Upper lobe of left lung (tissue), 6 donors: ENCODE results near the gene TRIM42. TPM values are rescaled to one million over a fixed set of nuclear protein-coding genes. Genes with fewer than 3 reads are reported as not detected.

ENCODE experiments used
- ATAC-seq, 2 donors: fragments of 200-7000 bp; cut with Tn5 transposase; one replicate each; pipeline ENCODE4 v1.9.1; 2022; ENCODE audit warnings: mild to moderate bottlenecking in 2 of 2, moderate library complexity in 2 of 2; ENCODE audit not compliant: low FRiP score in 2 of 2
- DNase-seq, 2 donors: peaks; one replicate each; pipeline ENCODE4 v3.0.0-alpha.2; 2019 to 2020
- H3K27ac ChIP-seq, 4 donors: fragments of 200-600 bp; sonication (generic); one replicate each; pipeline ENCODE4 v1.5.1; 2016 to 2019
- H3K27me3 ChIP-seq, 4 donors: fragments of 200-600 bp; sonication (generic); one replicate each; pipeline ENCODE4 v1.5.1; 2017 to 2019
- H3K36me3 ChIP-seq, 4 donors: fragments of 200-600 bp; sonication (generic); one replicate each; pipeline ENCODE4 v1.5.1; 2016 to 2019
- H3K4me1 ChIP-seq, 4 donors: fragments of 200-600 bp; sonication (generic); one replicate each; pipeline ENCODE4 v1.5.1; 2018 to 2019
- H3K4me3 ChIP-seq, 4 donors: fragments of 200-600 bp; sonication (generic); one replicate each; pipeline ENCODE4 v1.5.1; 2017 to 2019; ENCODE audit warnings: mild to moderate bottlenecking in 2 of 4, moderate library complexity in 1 of 4
- H3K9me3 ChIP-seq, 4 donors: fragments of 200-600 bp; sonication (generic); one replicate each; pipeline ENCODE4 v1.5.1; 2018 to 2019
- EP300 ChIP-seq, 4 donors: sonication (generic); formaldehyde crosslinking; IDR thresholded peaks; one replicate each; pipeline ENCODE4 v1.5.1; 2017; ENCODE audit warnings: antibody characterized with exemption in 4 of 4, control low read depth in 2 of 4
- POLR2A ChIP-seq, 4 donors: fragments of 450-650 bp; IDR thresholded peaks; one replicate each; pipeline ENCODE4 v1.5.1; 2016 to 2017; ENCODE audit warnings: antibody characterized with exemption in 4 of 4, mild to moderate bottlenecking in 2 of 4
- POLR2AphosphoS5 ChIP-seq, 2 donors: sonication (generic); formaldehyde crosslinking; IDR thresholded peaks; one replicate each; pipeline ENCODE4 v1.5.1; 2017; ENCODE audit warnings: antibody characterized with exemption in 2 of 2
- WGBS, 2 donors: methylation state at CpG; one replicate each; pipeline ENCODE4 v1.1.5; 2017 to 2018; 5-methylcytosine and 5-hydroxymethylcytosine counted together
- total RNA-seq, 6 donors: library from RNA; depleted of rRNA in 4 of 6; stranded (reverse); fragments of >200 nt in 4 of 6; gene quantifications; one replicate each; pipeline versions ENCODE4 v1.1.0 to v1.2.1, GENCODE V29; 2016 to 2021
- TF ChIP-seq, protein P1 (sequence below), 6 experiments: fragments of 450-650 bp in 4 of 6; fragments of 200-600 bp in 2 of 6; sonication (generic) in 2 of 6; IDR thresholded peaks; one replicate each; pipeline ENCODE4 v1.5.1; 2016 to 2019; ENCODE audit warnings: antibody characterized with exemption in 6 of 6
- donor health status: DM: no; HTN: no; CAD: no; lungs with moderate emphysema.
- donor health status: DM: no; HTN: yes; CAD: no; lungs with severe emphysema.

The TRIM42 gene
- not detected for total RNA-seq

DNA sequence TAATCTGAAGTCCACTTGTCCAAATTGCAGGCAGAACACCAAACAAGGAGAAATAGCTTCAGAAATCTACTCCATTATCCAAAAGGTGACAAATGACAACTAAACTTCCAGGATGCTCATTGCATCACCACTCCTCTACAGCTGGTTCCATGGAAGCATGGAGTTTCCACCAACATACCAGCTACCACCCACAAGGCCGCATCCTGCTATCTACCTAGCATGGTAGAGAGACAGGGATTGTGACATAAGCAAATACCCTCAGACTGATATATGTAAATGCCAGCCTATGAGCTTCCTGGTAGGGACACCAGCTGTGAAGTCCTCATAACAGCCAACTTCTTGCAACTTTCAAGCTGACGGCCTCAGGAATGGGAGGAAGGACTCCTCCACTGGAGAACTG lies at the start of gene TRIM42:
Gene TRIM42, plus strand, starts transcription at position 301 of the 400 bp plus-strand sequence. CDS start 166 bp downstream, outside the sequence.
- TF ChIP-seq POLR2A (IDR thresholded peaks at IDR 0.05): no peak
- no peak for TF ChIP-seq EP300 (IDR thresholded peaks at IDR 0.05)
- no peak for TF ChIP-seq POLR2AphosphoS5 (IDR thresholded peaks at IDR 0.05)
- TF ChIP-seq, protein P1, sequence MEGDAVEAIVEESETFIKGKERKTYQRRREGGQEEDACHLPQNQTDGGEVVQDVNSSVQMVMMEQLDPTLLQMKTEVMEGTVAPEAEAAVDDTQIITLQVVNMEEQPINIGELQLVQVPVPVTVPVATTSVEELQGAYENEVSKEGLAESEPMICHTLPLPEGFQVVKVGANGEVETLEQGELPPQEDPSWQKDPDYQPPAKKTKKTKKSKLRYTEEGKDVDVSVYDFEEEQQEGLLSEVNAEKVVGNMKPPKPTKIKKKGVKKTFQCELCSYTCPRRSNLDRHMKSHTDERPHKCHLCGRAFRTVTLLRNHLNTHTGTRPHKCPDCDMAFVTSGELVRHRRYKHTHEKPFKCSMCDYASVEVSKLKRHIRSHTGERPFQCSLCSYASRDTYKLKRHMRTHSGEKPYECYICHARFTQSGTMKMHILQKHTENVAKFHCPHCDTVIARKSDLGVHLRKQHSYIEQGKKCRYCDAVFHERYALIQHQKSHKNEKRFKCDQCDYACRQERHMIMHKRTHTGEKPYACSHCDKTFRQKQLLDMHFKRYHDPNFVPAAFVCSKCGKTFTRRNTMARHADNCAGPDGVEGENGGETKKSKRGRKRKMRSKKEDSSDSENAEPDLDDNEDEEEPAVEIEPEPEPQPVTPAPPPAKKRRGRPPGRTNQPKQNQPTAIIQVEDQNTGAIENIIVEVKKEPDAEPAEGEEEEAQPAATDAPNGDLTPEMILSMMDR (IDR thresholded peaks at IDR 0.05): no peak
- no peaks in the 10 kb centered on the region for H3K27me3 ChIP-seq
- 83 to 90% methylated on average over 1 to 2 of the region's 2 CpGs for WGBS, 2 donors
- H3K27ac ChIP-seq: no peak within 1 kb of the TSS
- H3K9me3 ChIP-seq: peaks cover 0 to 6% (median 0%) of the 10 kb centered on the region in 4 donors
- DNase-seq (no peak), ATAC-seq (no peak)
- no peak within 1 kb of the TSS for H3K4me3 ChIP-seq
- no peaks in the 10 kb centered on the region for H3K4me1 ChIP-seq
- no peaks in the 10 kb centered on the region for H3K36me3 ChIP-seq

DNA sequence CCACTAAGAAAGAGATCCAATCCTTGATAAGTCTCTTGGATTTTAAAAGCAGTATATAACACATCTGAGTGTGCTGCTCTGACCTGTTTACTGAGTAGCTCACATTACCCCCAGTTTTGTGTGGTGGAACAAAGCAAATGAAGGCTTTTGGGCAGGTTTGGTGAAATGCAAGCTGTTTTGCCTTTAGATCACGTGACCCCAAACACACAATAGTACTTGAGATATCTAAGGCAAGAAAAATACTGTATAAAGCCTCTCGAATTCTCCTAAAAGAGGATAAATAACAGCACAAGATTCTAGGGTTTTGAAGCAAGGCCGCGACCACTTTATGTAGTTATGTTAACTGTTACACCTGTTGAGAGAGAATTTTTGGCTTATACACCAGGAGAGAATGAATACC lies 49.3 kb upstream of the TRIM42 start:
- H3K27me3 ChIP-seq: no peaks in the 10 kb centered on the region
- H3K27ac ChIP-seq: no peak overlapping the region
- no peak for DNase-seq
- no peaks in the 10 kb centered on the region for H3K36me3 ChIP-seq
- 30 to 34% methylated on average over 4 of the region's 4 CpGs for WGBS, 2 donors
- ATAC-seq: no peak
- TF ChIP-seq POLR2AphosphoS5 (IDR thresholded peaks at IDR 0.05): no peak
- no peak for TF ChIP-seq EP300 (IDR thresholded peaks at IDR 0.05)
- TF ChIP-seq, protein P1 (IDR thresholded peaks at IDR 0.05): no peak
- no peak for TF ChIP-seq POLR2A (IDR thresholded peaks at IDR 0.05)
- no peaks in the 10 kb centered on the region for H3K9me3 ChIP-seq
- H3K4me1 ChIP-seq: no peaks in the 10 kb centered on the region
- H3K4me3 ChIP-seq: no peak overlapping the region

DNA sequence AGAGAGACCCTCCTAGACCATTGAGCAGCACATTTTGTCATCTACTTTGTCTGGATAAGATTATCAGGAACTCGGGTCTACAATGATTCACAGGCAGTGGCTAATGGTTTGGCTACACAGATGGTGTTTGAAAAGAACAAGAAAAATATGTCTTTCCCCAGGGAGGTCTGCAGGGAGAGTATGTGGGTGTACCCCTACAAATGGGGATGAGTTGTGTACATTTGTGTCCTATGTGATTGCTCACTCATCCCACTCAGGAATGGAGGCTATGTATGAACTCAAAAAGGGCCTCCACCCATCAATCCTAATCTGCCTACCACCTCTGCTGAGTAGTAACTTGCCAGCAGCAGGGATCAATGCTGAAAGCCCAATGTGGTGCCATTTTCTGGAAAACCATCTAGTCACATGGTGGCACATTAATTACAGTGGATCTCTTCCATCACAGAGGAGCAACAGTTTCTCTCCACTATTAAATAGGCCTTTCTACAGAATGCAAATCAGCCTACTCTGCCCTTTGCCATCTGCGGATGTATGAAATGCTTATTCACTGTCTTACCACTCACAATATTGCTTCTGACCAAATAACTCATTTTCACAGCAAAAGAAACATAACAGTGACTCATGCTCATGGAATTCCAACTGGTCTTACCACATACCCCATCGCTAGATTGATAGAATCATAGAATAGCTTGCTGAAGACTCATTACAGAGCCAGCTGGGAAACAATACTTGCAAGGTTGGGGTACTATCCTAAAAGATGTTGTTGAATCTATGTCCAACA lies 48.3 kb upstream of the TRIM42 start:
- ATAC-seq: no peak
- TF ChIP-seq, protein P1 (IDR thresholded peaks at IDR 0.05): no peak
- TF ChIP-seq POLR2AphosphoS5 (IDR thresholded peaks at IDR 0.05) (no peak), EP300 (IDR thresholded peaks at IDR 0.05) (no peak), POLR2A (IDR thresholded peaks at IDR 0.05) (no peak)
- 61 to 73% methylated on average over 3 of the region's 3 CpGs for WGBS, 2 donors

DNA sequence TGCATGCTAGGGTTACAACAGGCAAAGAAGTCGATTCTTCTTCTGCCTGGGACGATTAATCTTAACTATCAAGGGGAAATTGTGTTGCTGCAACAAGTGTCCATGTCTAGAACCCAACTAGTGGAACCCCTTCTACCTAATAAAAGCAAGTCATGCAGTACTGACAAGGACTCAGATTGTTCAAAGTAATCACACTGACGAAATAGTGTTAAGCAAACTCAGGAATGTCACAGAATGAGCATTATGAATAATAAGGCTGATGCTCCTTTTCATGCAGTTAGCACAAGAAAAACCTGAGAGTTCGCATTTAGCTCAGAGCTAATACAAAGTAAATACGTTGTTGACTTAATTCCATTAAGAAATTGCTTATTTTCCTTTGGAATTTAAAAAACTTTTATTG lies 47.5 kb upstream of the TRIM42 start:
- Histone ChIP-seq H3K4me1 (no peaks in the 10 kb centered on the region), H3K27ac (no peak overlapping the region), H3K4me3 (no peak overlapping the region), H3K9me3 (no peaks in the 10 kb centered on the region), H3K36me3 (no peaks in the 10 kb centered on the region), H3K27me3 (no peaks in the 10 kb centered on the region)
- TF ChIP-seq EP300 (IDR thresholded peaks at IDR 0.05) (no peak), POLR2AphosphoS5 (IDR thresholded peaks at IDR 0.05) (no peak), POLR2A (IDR thresholded peaks at IDR 0.05) (no peak)
- TF ChIP-seq, protein P1 (IDR thresholded peaks at IDR 0.05): no peak
- DNase-seq (no peak), ATAC-seq (no peak)
- WGBS, 2 donors: 71 to 80% methylated on average over 5 of the region's 5 CpGs

More for the DNA sequence above, 48.3 kb upstream of the TRIM42 start:
- Histone ChIP-seq H3K27me3 (no peaks in the 10 kb centered on the region), H3K4me1 (no peaks in the 10 kb centered on the region), H3K36me3 (no peaks in the 10 kb centered on the region), H3K4me3 (no peak overlapping the region), H3K27ac (no peak overlapping the region), H3K9me3 (no peaks in the 10 kb centered on the region)
- DNase-seq: no peak

DNA sequence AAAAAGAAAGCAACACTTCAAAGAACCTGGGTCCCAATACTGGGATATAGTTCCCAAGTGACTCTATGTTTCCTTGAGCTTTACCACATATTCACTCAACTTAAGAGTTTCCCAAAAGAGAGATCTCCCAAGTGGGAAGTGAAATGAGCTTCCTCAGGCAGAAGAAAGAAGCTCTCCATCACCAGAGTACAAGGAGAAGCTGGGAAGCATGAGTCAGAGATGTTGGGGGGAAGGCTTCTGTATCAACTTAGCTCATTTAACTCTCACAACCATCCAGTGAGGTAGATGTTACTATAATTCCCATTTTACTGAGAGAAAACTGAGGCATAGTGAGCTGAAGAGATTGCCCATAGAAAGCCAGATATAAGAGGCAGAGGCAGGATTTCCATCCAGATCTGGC lies 47.0 kb upstream of the TRIM42 start:
- ATAC-seq (no peak), DNase-seq (no peak)
- Histone ChIP-seq H3K4me1 (no peaks in the 10 kb centered on the region), H3K27ac (no peak overlapping the region), H3K9me3 (no peaks in the 10 kb centered on the region), H3K4me3 (no peak overlapping the region), H3K27me3 (no peaks in the 10 kb centered on the region), H3K36me3 (no peaks in the 10 kb centered on the region)
- TF ChIP-seq POLR2AphosphoS5 (IDR thresholded peaks at IDR 0.05): no peak
- TF ChIP-seq EP300 (IDR thresholded peaks at IDR 0.05): no peak
- no peak for TF ChIP-seq POLR2A (IDR thresholded peaks at IDR 0.05)
- TF ChIP-seq, protein P1 (IDR thresholded peaks at IDR 0.05): no peak
